ENCODE results near the gene TSGA10.
"Not testable (repeated sequence)": the region's sequence is repeated elsewhere in the genome, so short reads cannot be mapped to it uniquely, and the experiment has no call there.

TSGA10 gene

DNA sequence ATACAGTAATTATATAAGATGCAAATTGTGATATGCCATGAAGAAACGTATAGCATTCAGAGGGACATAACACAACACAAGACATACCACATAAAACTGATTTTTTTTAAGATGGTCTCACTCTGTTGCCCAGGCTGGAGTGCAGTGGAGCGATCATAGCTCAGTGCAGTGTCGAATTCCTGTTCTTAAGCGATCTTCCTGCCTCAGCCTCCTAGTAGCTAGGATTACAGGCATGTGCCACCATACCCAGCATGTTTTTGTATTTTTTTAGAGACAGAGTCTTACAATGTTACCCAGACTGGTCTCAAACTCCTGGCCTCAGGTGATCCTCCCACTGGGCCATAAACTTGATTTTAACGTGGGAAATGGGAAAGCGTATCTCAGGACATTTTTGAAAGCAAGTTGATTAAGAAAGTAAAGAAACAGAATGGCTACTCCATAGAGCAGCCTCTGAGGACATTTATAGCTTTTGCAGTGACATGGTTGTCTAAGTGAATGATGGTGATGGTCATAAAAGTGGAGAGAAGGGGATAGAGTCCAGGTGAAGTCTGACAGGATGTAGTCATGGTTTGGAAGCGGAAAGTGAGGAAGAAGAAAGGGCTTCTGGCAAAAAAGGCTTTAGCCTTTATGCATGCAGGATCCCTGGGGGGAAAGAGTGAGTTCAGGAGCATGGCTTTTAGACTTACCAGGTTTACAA, 2.4 kb downstream of the TSGA10 start:
- DNase-seq (ENCODE audit: low spot score) = no peak

DNA sequence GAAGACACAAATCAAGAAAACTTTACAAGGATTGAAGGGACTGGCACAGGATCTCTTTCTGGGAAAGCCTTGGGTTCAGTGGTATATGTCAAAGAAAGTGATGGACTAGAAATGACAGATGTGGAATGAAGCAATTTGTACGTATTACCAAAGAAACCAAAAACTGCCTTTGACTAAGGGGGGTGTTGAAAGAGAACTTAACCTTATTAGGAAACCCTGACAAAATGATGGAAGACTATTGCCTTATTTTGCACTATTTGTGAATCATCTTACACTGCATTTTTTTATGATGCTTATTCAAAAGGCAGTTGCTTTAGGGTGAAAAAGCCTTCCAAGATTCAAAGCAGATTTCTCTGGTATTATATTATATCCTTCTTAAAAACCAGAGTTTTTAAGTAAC, 4.0 kb downstream of the TSGA10 start:
- DNase-seq (ENCODE audit: low spot score) = no peak

DNA sequence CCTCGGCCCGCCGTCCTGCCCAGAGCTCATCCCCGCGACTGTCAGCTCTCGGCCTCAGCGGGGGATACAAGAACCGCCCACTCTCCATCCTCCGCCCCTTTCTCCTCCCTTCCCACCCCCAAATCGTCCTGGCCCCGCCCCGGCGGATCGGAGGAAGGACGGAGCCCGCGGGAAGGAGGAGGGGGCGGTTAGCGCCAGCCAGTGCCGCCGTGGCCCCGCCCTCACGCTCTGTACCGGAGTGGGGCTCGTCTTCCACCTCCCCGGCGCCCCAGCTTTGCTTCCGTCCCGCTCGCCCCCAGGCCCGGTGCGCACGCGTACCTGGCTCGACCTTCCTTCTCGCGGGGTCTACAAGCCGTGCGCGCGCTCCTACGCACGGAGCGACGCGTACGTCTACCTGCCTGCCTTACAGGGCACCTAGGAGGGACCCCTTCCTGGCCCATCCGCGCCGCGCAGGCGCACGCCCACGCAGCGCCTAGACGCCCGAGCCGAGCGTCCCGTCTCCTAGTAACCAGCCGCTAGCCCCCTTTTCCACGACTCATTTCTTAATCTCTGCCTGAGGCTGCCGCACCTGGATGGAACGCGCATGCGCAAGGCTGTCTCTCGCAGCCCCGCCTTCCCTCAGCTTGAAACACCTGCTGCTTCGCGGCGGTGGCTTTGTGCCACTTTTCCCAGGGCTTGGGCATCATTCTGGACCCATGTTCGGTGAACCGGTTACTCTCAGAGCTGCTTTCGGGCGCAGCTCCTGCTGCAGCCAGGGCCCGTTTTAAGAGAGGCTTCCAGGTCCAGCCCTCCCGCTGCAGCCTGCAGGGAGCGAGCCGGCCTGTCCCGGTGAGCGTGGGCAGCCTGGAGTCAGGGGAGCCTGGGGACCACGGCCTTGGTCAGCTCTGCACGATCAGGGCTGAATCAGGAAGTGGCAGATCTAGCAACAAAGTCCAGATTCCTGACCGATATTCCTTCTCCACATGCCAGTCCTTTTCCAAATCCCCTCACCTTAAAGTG, 13.3 kb downstream of the TSGA10 start, which contains the start of gene C2orf15:
Gene C2orf15 (plus strand): TSS at position 598 of the 999 bp plus-strand sequence. CDS start 8,852 bp downstream, outside the sequence.
- DNase-seq (ENCODE audit: low spot score) = peak; percentile 96

DNA sequence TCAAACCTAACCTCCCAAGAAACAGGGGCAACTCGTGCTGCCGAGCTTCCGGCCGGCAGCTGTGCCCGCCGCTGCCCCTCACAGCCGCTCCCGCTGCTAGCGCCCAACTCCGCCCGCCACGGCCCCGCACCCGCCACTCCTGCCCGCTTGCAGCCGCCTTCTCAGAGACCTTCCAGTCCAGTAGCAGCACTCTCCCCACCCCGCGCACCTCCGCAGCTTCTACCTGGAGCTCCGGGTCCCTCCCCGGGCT, 14.0 kb downstream of the TSGA10 start:
- DNase-seq (ENCODE audit: low spot score) = no peak

DNA sequence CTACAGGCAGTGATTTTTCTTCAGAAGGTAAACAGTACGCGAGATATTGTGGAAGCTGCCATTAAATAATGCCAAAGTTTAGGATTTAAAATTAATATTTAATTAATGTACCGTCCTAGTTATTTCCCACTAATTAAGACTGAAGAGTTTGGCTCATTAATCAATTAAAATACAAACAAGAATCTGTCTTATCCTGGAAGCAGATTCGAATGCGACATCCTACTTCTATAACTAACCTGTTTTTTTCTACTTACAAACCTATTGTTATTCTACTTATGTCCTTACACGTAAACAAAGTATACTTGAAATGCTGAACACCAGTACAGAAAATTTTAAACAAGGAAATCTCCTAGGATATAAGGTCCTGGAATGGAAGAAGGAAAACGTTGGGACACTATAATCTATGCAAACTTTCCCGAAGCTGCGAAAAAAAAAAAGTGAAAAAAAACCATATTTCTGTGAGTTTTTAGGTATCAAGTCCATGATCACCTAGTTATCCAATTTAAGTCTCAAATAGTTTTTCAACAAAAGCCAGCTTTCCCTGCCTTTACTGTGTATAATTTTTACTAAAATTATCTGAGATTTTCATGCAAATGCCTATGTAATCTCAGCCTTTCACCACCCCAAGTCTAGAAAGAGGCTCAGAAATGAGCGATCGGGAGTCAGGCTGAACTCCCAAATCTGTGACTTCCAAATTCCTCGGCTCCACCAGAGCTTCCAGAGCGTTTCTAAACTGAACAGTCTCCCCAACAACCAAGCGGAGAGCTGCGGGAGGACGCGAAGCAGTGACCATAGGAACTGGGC, 14.5 kb downstream of the TSGA10 start:
- DNase-seq (ENCODE audit: low spot score) = no peak

DNA sequence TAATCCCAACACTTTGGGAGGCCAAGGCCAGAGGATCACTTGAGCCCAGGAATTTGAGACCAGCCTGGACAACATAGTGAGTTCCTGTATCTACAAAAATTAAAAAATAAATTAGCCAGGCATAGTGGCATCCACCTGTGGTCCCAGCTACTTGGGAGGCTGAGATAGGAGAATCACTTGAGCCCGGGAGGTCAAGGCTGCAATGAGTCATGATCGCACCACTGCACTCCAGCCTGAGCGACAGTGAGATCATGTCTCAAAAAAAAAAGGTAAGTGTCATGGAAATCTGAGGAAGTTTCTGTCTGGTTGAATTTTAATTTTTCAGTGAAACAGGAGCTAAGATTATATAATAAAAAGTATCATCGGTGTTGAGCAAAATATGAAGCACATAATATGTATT, 15.7 kb downstream of the TSGA10 start:
- DNase-seq (ENCODE audit: low spot score) = no peak

DNA sequence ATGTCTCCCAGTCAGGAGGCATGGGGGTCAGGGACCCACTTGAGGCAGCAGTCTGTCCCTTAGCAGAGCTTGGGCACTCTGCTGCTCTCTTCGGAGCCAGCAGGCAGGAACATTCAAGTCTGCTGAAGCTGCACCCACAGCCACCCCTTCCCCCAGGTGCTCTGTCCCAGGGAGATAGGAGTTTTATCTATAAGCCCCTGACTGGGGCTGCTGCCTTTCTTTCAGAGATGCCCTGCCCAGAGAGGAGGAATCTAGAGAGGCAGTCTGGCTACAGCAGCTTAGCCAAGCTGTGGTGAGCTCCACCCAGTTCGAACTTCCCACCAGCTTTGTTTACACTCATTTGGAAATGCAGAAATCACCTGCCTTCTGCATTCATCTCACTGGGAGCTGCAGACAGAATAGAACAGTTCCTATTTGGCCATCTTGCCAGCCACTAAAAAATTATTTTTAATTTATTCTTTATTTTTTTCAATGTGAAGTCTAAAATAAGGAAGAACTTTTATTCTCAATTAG, 19.6 kb downstream of the TSGA10 start:
- not testable (repeated sequence) for DNase-seq (ENCODE audit: low spot score)

DNA sequence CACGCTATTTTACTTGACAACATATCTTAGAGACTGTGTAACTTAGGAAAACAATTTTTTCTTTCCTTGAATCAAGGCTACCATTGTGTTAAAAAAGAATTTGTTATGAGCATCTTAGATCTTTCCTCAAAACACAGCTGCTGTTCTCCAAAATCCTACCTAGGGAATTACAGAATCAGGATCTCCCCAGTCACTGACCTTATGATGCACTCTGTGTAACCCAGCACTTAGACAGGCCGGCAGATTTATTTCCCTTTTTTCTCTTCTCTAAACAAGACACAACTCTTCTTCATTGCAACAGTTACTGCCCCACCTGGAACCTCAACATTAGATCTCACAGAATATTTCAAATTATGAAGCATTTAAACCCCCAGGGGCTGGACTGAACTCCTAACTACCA, 26.8 kb downstream of the TSGA10 start:
- no peak for DNase-seq (ENCODE audit: low spot score)

DNA sequence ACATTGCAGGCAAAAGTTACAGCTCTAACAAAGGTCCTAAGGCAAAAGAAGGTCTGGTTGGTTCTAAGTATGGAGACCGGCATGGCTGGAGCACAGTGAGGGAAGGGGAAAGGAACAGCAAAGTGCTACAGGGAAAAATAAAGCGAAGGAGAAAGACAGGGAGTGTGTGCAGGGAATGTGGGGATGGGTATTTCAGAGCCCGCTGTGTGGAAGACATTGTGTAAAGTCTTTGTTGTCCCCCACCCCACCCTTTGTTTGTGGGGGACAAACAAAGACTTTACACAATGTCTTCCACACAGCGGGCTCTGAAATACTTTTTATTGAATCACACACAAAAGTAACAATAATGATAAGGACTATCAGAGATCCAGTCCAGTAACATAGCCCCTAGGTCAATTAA, 42.1 kb downstream of the TSGA10 start:
- DNase-seq (ENCODE audit: low spot score) = no peak

DNA sequence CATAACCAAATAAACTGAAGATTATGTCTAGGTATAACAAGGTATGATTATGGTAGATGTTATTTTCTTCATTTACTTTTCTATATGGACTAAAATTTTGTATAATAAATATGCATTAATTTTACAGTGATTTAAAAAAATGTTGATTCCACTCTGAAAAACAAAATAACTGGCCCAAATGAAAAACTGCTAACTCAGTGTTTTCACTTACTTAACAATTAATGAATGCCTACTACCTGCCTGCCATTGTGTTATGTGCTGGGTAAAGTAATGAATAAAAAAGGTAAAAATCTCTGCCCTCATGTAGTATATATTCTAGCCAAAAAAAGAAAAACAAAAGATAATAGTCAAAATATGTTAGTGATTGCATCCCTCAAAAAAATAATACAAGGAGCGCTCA, 42.8 kb downstream of the TSGA10 start:
- DNase-seq (ENCODE audit: low spot score) = no peak

DNA sequence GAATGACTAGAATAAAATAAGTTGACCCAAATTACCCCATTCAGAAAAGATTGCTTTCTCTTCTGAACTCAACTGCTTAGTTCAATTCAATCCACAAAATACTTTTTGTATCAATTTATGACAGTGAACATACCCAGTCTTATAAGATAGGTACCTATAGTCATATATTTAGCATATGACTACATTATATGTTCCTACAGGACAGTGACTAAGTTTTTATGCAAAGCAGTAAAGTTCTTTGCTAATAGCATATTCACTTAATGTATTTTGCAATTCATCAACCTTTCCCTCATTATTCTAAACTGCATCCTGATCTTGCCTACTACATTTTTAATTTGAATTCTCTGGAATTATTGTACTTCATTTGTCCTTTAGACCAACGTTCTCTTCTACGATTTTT, 43.5 kb downstream of the TSGA10 start:
- DNase-seq (ENCODE audit: low spot score) = no peak

DNA sequence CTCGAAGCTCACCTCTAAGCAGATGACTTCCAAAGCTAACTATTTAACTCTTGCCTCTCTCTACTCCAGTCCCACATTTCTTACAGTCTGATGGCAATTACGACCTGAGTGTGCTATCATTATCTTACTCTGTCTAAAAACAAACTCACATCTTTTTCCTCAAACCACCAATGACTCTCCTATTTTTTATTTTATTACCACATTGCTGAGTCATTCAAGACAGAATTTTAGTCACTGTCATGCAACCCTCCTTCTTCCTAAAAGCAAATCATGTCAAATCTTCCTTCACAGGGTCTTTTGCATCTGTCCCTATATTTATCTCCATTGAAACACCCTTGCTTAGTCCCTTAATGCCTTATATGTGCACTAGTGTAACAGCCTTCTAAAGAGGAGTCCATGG, 47.8 kb downstream of the TSGA10 start:
- no peak for DNase-seq (ENCODE audit: low spot score)

DNA sequence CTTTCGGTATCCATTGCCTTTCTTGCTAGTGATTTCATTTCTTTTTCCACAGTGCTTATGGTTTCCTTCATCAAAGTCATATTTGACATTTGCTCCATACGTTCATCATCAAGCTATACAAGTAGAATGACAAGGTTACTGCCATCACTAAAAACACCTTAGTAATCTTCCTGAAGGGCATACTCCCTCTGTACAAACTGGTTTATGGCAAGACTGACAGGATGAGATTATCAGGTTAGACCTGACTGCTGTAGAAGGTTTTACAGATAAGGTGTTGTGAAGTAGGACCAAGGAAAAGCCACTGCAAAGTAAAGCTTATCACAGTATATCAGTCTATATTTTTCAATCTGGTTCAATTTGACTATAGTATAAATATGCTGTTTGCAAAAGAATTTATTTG, 50.7 kb downstream of the TSGA10 start:
- DNase-seq (ENCODE audit: low spot score) = no peak

DNA sequence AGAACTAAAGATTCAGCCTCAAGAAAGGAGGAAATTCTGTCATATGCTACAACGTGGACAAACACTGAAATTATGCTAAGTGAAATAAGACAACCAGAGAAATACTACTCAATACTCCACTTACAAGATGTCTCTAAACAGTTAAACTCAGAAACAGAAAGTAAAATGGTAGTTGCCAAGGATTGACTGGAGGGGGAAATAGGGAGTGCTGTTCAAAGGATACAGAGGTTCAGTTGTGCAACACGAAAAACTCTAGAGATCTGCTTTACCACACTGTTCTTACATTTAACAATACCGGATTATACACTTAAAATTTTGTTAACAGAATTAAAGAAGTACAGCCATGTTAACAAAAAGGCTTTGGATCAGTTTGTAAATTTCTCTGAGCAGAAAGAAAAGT, 53.0 kb downstream of the TSGA10 start:
- no peak for DNase-seq (ENCODE audit: low spot score)

DNA sequence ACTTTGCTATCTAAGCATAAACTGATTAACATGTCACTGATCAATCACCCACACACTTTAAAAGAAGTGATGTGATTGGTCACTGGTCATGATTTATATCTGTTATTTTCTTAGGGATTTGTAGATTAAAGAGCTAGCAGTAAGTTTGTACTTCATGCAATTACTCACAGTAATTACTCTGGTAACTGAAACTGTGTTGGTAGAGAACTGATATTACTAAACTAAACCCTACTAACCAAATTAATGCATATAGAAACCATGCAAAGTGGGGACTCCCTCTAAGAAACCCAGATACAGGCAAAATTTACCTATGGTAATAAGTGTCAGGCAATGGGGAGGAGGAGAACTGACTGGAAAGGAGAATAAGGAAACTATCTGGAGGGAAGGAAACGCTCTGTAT, 58.0 kb downstream of the TSGA10 start:
- DNase-seq (ENCODE audit: low spot score) = no peak

DNA sequence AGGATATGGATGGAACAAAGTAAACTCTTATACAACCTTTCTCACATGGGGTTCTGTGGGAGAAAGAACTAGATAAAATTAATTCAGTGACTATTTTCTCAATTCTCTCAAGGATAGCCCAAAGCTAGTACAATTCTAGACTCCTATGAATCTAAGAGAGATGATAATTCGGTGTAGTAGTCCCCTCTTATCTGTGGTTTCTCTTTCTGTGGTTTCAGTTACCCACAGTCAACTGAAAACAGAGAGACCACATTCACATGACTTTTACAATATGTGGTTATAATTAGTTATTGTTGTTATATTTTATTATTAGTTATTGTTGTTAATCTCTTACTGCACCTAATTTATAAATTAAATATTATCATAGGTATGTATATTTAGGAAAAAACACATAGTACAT, 66.7 kb downstream of the TSGA10 start:
- DNase-seq (ENCODE audit: low spot score) = no peak

DNA sequence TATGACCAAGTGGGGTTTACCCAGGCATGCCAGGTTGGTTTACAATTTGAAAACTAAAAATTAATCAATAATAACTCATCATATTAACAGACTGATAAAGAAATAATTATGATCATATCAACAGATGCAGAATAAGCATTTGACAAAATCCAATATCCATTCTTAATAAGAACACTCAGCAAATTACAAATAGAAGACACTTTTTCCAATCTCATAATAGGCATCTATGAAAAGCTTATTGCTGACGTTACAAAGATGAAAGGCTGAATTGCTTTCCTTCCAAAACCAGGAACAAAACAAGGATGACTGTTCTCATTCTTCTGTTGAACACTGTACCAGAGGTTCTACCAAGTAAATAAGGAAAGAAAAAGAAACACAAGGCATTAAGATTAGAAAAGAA, 68.4 kb downstream of the TSGA10 start:
- DNase-seq (ENCODE audit: low spot score) = no peak

DNA sequence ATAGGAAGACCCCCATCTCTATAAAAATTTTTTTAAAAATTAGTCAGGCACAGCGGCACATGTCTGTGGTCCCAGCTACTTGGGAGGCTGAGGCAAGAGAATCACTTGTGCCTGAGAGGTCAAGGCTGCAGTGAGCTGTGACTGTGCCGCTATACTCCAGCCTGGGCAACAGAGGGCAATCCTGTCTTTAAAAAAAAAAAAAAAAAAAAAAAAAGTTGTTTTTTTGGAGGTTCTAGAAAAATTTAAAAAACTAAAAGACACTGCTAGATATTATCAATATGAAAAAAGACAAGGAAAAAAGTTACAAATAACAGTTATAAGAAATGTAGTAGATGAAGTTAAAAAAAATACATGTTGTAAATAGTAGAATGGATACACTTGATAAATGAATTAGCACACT, 69.3 kb downstream of the TSGA10 start:
- DNase-seq (ENCODE audit: low spot score) = no peak

DNA sequence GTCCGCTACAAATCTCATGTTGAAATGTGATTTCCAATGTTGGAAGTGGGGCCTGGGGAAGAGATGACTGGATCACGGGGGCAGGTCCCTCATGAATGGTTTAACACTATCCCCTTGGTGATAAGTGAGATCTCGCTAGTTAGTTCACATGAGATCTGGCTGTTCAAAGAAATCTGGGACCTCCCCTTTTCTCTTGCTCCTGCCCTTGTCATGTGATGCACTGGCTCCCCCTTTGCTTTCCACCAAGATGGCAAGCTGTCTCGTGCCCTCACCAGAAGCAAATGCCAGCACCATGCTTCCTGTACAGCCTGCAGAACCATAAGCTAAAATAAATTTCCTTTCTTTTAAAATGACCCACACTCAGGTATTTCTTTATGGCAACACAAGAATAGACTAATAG, 70.5 kb downstream of the TSGA10 start:
- no peak for DNase-seq (ENCODE audit: low spot score)

DNA sequence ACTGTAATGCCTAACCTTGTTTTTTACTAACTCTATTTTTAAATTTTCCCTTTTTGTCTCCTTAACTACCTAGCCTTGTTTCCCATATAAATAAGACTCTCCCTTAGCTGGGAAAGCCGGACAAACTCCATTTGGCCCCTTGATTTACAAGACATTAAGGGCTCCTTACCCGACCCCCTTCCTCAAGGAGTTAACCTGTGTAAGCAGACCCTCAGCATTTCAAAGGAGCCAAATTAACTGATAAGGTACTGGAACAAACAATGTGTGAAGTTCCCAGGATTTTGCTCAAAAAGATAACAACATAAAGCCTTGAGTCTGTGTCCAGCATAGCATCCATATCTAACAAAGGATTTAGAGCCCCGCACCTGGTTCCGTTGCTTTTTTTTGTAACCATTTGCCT, 72.9 kb downstream of the TSGA10 start:
- DNase-seq (ENCODE audit: low spot score) = no peak

DNA sequence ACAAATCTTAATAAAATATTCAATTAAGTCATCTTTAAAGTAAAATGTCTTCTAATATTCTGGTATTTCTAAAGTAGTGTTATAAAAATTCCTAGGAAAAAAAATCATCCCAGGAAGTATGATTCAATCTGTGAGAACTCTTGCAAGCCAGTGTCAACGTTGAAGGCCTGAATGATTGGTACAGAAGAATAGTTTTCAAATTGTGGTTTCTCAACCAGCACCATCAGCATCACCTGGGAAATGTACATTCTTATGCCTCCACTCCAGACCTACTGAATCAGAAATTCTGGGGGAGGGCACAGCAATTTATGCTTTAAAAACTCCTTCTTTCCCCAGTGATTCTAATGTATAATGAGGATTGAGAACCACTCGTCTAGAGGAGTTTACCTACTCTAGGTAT, 75.5 kb downstream of the TSGA10 start:
- DNase-seq (ENCODE audit: low spot score) = no peak

DNA sequence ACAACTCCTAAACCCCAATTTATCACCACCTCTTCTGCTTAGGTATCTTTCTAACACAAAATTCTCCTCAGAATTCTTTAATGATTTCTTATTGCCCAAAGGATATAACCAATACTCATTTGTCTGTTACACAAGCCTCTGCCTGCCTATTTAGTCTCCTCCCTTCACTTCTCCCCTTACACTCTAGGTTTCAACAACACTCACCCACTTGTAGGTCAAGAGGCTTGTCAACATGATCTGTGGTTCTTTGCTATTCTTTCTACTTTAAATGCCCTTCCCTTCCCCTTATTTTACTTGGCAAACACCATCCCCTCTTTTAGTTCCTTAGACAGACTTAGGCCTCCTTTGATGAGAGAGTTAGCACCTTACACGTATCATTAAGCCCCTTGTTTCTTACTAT, 82.2 kb downstream of the TSGA10 start:
- no peak for DNase-seq (ENCODE audit: low spot score)

Measured in ecto neural progenitor cell (in vitro differentiated cells).